ENCODE measurements around the gene BCL2.

DNA sequence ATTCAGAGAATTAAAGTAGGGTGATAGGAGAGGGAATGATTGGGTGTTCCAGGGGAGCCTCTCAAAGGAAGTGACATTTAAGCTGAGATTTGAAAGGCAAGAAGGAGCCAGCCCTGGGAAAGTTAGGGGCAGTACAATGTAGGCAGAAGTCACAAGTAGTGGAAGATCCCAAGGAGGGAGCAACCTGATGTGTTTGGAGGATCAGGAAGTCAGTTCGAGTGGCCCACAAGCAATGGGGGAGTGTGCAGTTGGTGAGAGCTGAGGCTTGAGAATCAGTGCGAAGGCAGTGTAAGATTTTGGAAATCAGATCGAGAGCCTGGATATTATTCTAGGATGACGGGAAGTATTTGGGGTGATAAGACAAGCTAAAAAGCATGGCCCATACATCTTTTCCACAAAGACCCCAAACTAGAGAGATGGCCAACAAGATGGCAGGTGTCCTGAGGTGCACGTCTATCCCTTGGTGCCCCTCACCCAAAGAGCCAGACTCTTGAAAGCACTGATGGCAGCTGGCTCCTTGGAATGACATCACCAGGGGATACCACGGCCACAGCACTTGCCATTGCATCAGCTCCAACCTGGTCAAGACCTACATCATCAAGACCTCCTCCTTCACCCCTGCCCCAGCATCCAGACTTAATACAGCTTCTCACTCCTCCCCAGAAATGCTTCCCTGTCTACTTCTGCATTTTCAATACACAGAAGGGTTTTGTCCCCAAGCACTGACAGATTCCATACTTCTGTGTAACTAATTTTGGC is 127.3 kb downstream of the BCL2 start:
- TF ChIP-seq EZH2 (IDR thresholded peaks at IDR 0.05) = no peak
- TF ChIP-seq POLR2AphosphoS5 (IDR thresholded peaks at IDR 0.05; ENCODE audit: borderline replicate concordance, low read depth, low read length) = no peak

All from SK-N-MC (cell line).